ENCODE measurements around the gene LSAMP.

DNA sequence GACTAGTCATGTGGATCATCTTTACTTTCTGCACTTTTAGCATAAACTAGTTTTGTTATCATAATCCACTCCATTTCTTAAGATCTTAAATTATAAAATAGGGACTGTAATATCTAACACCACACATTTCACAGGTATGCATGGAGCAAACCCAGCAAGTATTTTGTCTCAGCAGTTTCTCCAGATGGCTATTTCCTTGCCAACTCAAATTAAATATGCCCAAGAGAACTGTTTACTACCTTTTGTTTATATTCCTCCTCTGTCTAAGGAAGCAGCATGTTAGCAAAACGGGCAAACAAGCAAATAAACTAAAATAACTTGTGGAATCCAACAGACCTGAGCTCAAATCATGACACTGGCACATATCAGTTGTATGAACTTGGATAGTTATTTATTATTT is 379.8 kb downstream of the LSAMP start:
- TF ChIP-seq, protein P1, sequence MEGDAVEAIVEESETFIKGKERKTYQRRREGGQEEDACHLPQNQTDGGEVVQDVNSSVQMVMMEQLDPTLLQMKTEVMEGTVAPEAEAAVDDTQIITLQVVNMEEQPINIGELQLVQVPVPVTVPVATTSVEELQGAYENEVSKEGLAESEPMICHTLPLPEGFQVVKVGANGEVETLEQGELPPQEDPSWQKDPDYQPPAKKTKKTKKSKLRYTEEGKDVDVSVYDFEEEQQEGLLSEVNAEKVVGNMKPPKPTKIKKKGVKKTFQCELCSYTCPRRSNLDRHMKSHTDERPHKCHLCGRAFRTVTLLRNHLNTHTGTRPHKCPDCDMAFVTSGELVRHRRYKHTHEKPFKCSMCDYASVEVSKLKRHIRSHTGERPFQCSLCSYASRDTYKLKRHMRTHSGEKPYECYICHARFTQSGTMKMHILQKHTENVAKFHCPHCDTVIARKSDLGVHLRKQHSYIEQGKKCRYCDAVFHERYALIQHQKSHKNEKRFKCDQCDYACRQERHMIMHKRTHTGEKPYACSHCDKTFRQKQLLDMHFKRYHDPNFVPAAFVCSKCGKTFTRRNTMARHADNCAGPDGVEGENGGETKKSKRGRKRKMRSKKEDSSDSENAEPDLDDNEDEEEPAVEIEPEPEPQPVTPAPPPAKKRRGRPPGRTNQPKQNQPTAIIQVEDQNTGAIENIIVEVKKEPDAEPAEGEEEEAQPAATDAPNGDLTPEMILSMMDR (IDR thresholded peaks at IDR 0.05), result no peak
- no peak for TF ChIP-seq POLR2A (IDR thresholded peaks at IDR 0.05)
